Measurements from ENCODE around the gene AGTPBP1. TPM values are rescaled to one million over a fixed set of nuclear protein-coding genes. Genes with fewer than 3 reads are reported as not detected.

The AGTPBP1 gene
- total and polyA plus RNA-seq, 8 donors, result 2.9 to 46.1 (median 13.2) TPM

DNA sequence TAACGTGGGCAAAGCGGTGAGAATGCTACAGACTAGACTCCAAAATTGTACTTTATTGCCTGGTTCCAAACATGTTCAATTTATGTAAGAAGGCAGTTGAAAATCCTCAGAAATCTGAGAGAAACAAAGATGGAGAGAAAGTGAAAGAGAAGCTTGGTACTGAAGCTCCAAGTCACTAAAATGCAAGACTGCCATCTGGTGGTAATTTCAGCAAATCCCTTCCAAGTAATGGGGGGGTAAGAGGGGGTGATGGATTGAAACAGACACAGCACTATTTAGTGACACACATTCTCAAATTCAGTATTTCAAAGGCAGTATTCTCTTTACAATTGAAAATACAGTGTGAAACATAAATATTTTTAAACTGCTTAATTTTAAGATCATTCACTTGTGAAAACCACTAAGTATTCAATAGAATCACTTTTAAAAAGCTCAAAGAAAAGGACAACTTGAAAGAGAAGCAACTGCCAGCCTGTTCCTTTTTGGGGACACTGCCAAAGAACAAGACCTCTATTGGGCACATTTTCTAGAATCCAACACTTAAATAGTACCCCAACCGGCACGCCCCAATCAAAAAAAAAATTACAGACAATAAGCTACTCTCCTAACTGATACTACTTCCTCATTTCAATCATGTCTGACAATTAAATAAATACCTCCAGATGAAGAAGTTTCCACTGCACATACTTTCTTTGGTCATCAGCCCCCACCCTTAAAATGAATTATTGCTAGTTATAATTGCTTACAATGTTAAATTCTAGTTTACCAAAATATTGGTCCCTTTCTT, 131.5 kb downstream of the AGTPBP1 start:
- intact Hi-C loops (cut with DNase I; ENCODE audit: low total_unique reads), result loop anchor here (10.0 kb wide), 1 partner anchor 1215 kb away; no protein-coding TSS in a partner anchor
- Histone ChIP-seq H3K36me3 (no peaks in the 10 kb centered on the region), H3K27ac (no peak overlapping the region), H3K4me3 (peak overlapping the region in 1 of 4 donors; percentile 23), H3K9me3 (no peaks in the 10 kb centered on the region), H3K27me3 (no peaks in the 10 kb centered on the region), H3K4me1 (peaks cover 0 to 9% (median 7%) of the 10 kb centered on the region in 4 donors)
- peak in 1 of 2 donors; percentile 90 for DNase-seq
- TF ChIP-seq EP300 (IDR thresholded peaks at IDR 0.05) (no peak), POLR2A (IDR thresholded peaks at IDR 0.05) (no peak), CTCF (IDR thresholded peaks at IDR 0.05) (peak in 5 of 7 experiments; percentile 56 to 71 (median 62)), POLR2AphosphoS5 (IDR thresholded peaks at IDR 0.05) (no peak)
- 61 to 79% (median 65%) methylated on average over 4 of the region's 4 CpGs for WGBS, 5 donors

DNA sequence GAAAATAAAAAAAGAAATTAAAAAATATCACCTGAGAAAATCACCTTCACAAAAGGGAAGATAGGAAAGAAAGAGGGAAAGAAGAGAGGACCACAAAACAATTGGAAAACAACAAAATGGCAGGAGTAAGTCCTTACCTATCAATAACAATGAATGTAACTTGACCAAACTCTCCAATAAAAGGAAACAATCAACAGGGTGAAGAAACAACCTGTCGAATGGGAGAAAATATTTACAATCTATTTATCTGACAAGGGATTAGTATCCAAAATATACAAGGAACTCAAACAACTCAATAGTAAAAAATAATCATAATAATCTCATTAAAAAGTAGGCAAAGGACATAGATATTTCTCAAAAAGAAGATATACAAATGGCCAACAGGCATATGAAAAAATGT, 135.8 kb downstream of the AGTPBP1 start:
- Histone ChIP-seq H3K9me3 (no peaks in the 10 kb centered on the region), H3K27me3 (no peaks in the 10 kb centered on the region), H3K36me3 (peaks cover 0 to 12% (median 0%) of the 10 kb centered on the region in 4 donors), H3K27ac (no peak overlapping the region), H3K4me3 (no peak overlapping the region), H3K4me1 (peaks cover 0 to 9% (median 7%) of the 10 kb centered on the region in 4 donors)
- no peak for DNase-seq
- WGBS, 5 donors, result 76 to 92% (median 89%) methylated on average over 1 of the region's 1 CpG
- TF ChIP-seq POLR2AphosphoS5 (IDR thresholded peaks at IDR 0.05), result no peak
- no peak for TF ChIP-seq POLR2A (IDR thresholded peaks at IDR 0.05)
- no peak for TF ChIP-seq CTCF (IDR thresholded peaks at IDR 0.05)
- no peak for TF ChIP-seq EP300 (IDR thresholded peaks at IDR 0.05)
- intact Hi-C loops (cut with DNase I; ENCODE audit: low total_unique reads), result no loop called here

- WGBS, 5 donors, result 94 to 100% (median 96%) methylated on average over 2 to 3 of the region's 3 CpGs
Observed at GRCh38 chr9:85603936-85604335, 137.8 kb downstream of the AGTPBP1 start.

GRCh38 chr9:85602742-85603141, 139.0 kb downstream of the AGTPBP1 start:
- no peak overlapping the region for H3K4me3 ChIP-seq
- peaks cover 0 to 12% (median 0%) of the 10 kb centered on the region in 4 donors for H3K36me3 ChIP-seq
- TF ChIP-seq POLR2AphosphoS5 (IDR thresholded peaks at IDR 0.05) (no peak), POLR2A (IDR thresholded peaks at IDR 0.05) (no peak), CTCF (IDR thresholded peaks at IDR 0.05) (no peak), EP300 (IDR thresholded peaks at IDR 0.05) (no peak)
- no peak overlapping the region for H3K27ac ChIP-seq
- H3K9me3 ChIP-seq, result no peaks in the 10 kb centered on the region
- intact Hi-C loops (cut with DNase I; ENCODE audit: low total_unique reads), result no loop called here
- H3K4me1 ChIP-seq, result no peaks in the 10 kb centered on the region
- no peak for DNase-seq
- 95 to 97% (median 97%) methylated on average over 6 of the region's 6 CpGs for WGBS, 5 donors
- H3K27me3 ChIP-seq, result no peaks in the 10 kb centered on the region

More at GRCh38 chr9:85603936-85604335, 137.8 kb downstream of the AGTPBP1 start:
- Histone ChIP-seq H3K27me3 (no peaks in the 10 kb centered on the region), H3K4me3 (no peak overlapping the region), H3K27ac (no peak overlapping the region), H3K36me3 (peaks cover 0 to 12% (median 0%) of the 10 kb centered on the region in 4 donors), H3K9me3 (no peaks in the 10 kb centered on the region), H3K4me1 (no peaks in the 10 kb centered on the region)
- TF ChIP-seq POLR2A (IDR thresholded peaks at IDR 0.05) (no peak), CTCF (IDR thresholded peaks at IDR 0.05) (no peak), EP300 (IDR thresholded peaks at IDR 0.05) (no peak), POLR2AphosphoS5 (IDR thresholded peaks at IDR 0.05) (no peak)
- DNase-seq, result no peak
- intact Hi-C loops (cut with DNase I; ENCODE audit: low total_unique reads), result no loop called here
